Activated effector memory CD4-positive, alpha-beta T cell treated with Interleukin-2 at 50 U/mL for 16 hours (primary cell): ENCODE measurements around the gene GLRX.
"Not testable (repeated sequence)": the region's sequence is repeated elsewhere in the genome, so short reads cannot be mapped to it uniquely, and the experiment has no call there.

Experiments
- DNase-seq: peaks from one replicate; pipeline ENCODE4 v3.0.0-alpha.2; 2020

Gene GLRX

GRCh38 chr5:95851141-95851540 is 28.6 kb upstream of the GLRX start:
- DNase-seq = not testable (repeated sequence)

DNA sequence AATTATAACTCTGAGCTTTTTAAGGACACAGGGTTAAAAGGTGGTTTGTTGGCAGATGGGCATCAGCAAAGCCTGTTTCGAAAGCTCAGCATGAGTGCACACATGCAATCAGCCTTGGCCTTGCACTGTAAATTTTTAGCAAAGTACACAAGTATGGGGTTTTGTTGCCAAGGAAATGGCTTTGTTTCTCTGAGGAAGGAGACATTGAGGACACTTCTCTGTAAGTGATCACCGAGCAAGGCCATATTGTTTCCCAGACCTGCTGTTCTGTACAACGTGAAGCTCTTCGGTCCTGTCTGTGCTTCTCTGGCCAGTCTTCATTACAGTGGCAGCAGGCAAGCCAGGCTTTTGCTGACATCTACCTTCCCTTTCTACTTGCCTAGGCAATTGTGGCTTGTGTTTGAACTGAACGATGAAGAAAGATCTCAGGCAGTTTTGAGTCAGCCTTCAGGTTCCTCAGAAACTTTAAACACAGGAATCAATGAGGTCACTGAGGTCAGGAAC is 27.9 kb upstream of the GLRX start:
- DNase-seq = no peak

GRCh38 chr5:95848701-95849100 is 26.2 kb upstream of the GLRX start:
- DNase-seq = no peak

- no peak for DNase-seq
Observed at GRCh38 chr5:95847261-95847592, 24.7 kb upstream of the GLRX start.

- DNase-seq = peak; percentile 50
Observed at GRCh38 chr5:95846554-95847260, 24.2 kb upstream of the GLRX start.

DNA sequence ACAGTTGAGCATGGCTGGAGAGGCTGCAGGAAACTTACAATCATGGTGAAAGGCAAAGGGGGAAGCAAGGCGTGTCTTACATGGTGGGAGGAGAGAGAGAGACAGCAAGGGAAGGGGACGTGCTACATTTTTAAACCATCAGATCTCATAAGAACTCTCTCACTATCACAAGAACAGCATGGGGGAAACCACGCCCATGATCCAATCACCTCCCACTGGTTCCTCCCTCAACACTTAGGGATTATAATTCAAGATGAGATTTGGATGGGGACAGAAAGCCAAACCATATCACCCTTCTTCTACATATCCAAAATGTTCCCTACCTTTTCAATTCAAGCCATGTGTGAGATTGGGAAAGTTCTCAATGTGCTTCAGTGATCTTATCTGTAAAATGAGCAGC is 22.9 kb upstream of the GLRX start:
- DNase-seq = no peak

DNA sequence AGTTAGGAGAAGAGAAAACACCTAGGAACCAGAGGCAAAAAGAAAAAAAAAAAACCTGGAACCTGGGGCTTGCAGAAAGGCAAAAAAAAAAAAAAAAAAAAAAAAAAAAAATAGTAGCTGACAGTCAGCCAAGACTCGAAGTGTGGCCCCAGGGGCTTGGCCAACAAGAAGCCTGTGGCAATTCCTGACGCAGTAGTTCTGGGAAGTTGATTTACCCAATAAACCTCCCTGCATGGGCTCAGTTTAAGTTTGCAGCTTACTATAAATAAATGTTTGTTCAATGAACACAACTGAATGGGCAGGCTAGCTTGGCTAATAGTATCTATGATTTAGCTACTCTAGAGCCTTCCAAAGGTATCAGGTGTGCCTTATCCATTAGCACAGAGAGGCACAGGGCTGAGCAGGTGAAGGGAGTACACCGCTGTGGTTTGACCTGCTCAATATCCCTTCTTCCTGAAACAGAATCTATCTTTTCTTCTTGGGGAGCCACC is 21.3 kb upstream of the GLRX start:
- DNase-seq = no peak

DNA sequence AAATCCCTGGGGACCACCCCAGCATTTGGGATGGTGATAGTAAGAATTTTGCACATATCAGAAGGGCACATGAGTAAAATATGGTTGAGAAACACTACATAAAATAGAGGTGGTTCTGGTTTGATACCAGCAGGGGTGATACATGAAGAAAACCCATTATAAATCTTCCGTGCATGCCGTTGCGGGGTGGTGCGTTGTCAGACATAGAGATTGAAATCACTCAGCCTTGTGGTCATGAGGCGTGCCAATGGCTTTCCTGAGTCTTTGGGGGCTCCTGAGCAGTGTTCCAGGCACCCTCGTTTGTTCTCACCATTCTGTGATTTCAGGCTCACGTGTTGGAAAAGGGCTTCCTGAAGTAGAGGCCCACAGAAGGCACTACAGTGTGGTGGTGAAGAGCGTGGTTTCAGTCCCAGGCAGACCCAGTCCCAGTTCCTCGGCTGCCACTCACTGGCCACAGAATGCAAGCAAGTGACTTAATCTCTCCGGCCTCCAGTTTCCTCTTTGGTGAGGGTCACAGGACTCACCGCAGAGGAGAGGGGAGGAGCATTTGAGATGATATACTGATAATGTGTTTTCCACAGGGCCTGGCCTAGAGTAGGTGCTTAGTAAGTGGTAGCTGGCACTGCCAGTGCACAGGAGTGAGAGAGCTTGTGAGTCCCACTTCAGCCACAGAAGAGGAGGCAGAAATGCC is 20.5 kb upstream of the GLRX start:
- DNase-seq = peak; percentile 47

DNA sequence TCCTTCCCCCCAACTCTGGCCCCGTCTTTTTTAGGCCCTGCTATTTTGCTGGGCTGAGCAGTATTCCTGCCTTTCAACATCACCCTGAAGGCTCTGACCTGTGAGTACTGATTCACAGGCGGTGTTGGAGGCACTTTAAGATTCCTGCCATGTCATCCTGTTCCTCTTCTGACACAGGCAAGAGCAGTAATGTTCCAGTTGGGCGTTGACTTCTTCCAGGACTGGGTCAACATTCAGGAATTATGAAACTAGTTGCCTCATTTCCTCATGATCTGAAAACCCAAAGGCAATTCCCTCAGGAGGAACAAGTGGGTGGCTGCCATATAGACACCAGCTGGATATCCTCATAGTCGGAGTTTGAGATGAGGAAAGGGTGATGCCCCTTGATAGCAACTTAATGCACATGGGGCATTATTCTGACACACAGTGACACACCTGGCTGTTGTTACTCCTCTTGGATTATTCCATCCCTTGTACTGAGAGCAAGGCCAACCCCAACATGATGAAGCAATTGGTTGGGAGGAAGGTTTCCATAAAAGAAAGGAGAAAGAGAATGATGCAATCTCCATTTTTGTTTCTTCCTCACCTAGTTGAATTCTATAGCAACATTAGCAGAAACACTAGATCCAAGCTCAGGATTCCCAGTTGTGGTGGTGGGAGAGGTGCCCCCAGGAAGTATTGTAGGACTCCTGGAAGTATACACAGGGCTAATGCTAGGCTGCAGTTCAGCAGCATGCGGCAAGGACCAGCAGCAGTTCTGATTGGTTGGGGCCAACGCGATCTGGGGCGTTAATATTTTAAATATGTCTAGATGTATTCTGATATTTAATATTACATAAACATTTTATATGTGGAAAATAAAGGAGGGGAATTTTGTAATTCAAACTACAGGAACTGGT is 19.6 kb upstream of the GLRX start:
- DNase-seq = no peak

- DNase-seq = no peak
Observed at GRCh38 chr5:95840956-95841705, 18.6 kb upstream of the GLRX start.

DNA sequence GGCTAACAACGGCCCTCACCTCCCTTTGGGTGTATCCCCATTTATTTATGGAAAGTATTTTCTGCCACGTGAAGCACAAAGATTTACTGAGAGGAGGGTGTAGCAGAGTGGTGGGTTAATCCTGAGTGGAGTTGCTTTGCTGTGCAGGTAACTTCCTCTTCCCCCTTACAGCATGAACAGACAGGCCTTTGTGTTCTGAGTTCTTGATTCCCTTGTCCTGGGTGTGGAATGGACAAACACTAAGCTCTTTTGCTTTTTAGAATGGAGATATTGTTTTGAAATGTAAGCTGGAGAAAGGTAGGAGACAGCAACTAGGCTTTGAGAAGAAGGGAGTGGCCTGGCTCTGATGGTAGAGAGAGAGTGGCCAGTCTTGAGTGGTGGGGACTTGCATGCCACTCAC is 17.1 kb upstream of the GLRX start:
- no peak for DNase-seq

- DNase-seq = no peak
Observed at GRCh38 chr5:95838556-95838955, 16.0 kb upstream of the GLRX start.

GRCh38 chr5:95838001-95838520 is 15.5 kb upstream of the GLRX start:
- no peak for DNase-seq

DNA sequence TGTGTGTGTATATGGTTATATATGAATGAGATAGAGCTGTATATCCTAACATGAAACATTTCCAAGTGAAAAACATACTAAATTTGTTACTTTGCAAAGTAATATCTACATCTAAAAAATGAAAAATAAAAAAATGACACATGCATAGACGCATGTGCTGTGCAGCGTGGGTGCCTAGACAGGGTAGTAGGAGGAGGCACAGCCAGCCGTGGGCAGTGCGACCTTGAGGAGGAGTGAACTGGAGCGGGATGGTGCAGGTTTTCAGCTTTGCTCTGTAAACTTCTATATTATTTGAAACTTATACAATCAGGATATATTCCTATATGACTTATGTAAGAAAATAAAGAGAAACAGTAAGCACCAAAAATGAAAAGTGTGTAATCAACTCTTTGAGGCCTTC is 15.0 kb upstream of the GLRX start:
- DNase-seq = no peak

DNA sequence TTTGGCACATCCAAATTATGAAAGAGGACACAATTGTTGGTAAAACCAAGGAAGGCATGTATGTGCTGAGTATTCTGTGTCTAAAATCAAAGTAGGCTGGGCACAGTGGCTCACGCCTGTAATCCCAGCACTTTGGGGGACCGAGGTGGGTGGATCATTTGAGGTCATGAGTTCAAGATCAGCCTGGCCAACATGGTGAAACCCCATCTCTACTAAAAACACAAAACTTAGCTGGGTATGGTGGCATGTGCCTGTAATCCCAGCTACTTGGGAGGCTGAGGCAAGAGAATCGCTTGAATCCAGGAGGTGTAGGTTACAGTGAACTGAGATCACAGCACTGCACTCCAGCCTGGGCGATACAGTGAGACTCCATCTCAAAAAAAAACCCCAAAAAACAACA is 14.4 kb upstream of the GLRX start:
- not testable (repeated sequence) for DNase-seq

GRCh38 chr5:95836544-95836943 is 14.0 kb upstream of the GLRX start:
- DNase-seq = no peak

DNA sequence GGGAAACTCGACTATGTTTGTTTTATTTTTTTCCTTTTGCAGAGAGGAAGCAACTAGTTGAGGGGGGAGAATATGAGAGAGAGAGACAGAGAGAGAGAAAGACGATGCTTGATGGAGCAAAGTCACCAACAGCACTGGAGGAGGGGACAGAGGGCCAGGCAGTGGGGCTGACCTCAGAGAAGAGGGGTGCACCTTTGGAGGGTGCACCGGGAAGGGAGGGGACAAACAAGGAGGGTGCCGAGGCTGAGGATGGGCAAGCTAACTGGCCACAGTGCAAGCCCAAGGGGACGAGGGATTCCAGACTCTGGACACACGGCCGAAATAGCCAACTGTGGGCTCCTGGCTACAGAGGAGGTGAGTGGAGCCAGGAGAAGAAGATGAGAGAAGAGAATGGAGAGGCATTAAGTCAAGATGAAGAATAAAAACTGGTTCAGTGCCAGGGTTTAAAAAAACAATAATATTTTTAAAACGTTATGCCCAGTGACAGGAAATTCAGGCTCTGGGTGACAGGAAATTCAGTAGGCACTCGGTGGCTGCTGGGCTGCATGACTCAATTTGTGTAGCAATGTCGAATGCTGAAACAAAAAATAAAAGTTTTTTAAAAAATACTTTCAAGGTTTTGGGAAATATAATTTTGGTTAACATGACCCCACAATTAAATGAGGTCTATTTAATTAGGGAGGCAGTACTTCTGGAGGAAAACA is 13.3 kb upstream of the GLRX start:
- peak; percentile 23 for DNase-seq

DNA sequence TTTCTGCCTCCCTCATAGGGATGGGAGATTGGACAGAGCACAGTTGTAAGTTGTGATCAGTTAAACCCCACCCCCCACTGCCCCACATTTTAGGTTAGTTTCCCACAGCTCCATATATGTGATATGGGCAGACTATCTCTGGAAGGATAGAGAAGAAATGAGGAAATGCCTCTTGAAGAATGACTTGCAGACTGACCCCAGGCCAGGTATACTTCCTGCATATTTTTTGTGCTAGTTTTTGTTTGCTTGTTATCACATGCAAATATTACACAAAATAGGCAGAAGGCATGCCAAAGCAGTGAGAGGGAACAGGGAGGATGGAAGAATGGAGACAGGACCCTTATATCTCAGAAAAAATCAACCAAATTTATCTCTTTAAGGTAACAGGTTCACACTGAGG is 10.1 kb upstream of the GLRX start:
- DNase-seq = no peak

DNA sequence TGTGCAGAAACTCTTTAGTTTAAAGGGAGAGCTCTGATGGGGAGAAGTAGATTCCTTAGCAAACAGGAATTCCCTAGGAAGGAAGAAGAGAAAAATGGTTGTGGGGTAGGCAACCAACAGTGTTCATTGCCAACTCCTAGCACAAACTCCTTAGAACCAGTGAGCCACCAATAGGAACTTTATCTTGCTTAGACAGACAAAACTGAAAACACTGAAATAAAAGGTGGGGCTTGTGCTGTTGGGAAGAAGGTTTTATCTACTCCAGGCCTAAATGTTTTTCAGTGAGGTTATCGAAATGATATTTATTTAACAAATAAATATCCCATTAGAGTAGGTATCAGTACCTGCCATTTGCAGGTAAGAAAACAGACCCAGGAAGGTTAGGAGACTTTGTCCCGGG is 7.7 kb upstream of the GLRX start:
- DNase-seq = no peak

GRCh38 chr5:95827892-95828246 is 5.3 kb upstream of the GLRX start:
- no peak for DNase-seq

DNA sequence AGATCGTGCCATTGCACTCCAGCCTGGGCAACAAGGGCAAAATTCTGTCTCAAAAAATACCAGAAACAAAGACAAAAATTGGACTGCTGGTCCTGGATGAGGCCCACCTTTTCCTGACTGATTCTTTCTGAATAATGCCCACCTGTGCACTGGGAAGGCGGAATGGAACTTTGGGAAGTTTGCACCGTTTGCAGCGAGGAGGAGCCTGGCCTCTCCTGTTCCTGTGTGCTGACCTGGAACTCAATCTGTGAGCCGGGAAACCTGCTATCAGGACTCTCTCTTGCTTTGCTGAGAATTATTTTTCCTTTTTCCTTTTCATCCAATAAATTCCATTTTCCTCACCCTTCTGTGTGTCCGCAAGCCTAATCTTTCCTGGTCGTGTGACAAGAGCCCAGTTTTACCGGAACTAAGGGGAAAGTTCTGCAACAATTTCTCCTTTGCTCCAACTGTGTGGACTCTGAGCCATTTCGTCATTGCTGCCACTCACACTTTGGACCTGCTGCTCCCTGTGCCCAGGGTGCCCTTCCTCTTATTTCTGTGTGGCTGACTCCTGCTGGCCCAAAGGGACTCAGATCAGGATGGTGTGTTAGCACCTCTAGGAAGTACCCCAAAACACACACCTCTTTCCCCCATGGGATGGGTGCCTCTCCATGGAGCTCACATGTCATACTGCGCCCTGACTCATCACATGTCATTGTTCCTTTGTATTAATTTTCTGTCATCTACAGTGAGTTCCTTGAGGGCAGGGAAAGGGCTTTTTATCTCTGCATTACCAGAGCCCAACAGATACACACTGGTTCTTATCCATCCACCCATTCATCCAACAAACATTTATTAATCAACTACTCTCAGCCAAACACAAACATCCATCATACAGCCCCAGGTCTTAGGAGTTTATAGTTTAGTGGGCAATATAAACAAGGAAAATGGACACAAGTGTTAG is 4.7 kb upstream of the GLRX start:
- DNase-seq = no peak
